Measurements from ENCODE around the gene MUC2. TPM values are rescaled to one million over a fixed set of nuclear protein-coding genes. Genes with fewer than 3 reads are reported as not detected.

The MUC2 gene
- total RNA-seq, 6 experiments from 2014 or later, result 0.24 TPM; not detected in 5

DNA sequence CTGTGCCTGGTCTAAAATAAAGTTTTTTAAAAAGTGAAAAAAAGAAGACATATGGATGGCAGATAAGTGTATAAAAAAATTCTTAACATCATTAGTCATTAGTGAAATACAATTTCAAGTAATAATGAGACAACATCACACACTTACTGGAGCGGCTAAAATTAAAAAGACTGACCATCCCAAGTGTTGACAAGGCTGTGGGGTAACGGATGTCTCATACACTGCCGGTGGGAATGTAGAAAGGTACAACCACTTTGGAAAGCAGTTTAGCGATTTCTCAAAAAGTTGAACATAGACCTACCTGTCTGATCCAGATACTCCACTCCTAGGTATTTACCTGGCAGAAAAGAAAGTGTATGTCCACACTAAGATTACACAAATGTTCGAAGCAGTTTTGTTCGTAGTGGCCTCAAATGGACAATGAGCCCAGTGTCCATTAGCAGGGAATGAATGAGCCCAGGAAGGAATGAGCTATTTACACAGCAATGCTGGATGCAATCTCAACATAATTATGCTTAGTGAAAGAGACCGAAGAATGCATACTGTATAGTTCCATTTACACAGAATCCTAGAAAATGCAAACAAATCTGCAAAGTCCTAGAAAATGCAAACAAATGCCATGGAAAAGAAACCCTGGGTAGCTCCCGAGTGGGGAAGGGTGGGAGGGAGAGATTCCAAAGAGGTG lies 6.7 kb upstream of the MUC2 start:
- no peaks in the 10 kb centered on the region for H3K36me3 Mint-ChIP-seq (ENCODE audit: low read depth)

GRCh38 chr11:1069740-1070139 lies 4.9 kb upstream of the MUC2 start:
- Mint-ChIP-seq H3K4me1 (ENCODE audit: low read depth) (no peaks in the 10 kb centered on the region), H3K9me3 (no peaks in the 10 kb centered on the region), H3K27ac (no peak overlapping the region), H3K27me3 (ENCODE audit: insufficient read depth) (peaks cover 11% of the 10 kb centered on the region), H3K4me3 (no peak overlapping the region), H3K36me3 (ENCODE audit: low read depth) (no peaks in the 10 kb centered on the region)
- no peak for TF ChIP-seq CTCF (IDR thresholded peaks at IDR 0.05)
- DNase-seq, result no peak

More for the DNA sequence above, 6.7 kb upstream of the MUC2 start:
- H3K9me3 Mint-ChIP-seq, result no peaks in the 10 kb centered on the region
- no peak for DNase-seq
- peaks cover 8% of the 10 kb centered on the region for H3K4me1 Mint-ChIP-seq (ENCODE audit: low read depth)
- H3K27ac Mint-ChIP-seq, result no peak overlapping the region
- TF ChIP-seq CTCF (IDR thresholded peaks at IDR 0.05), result no peak
- H3K27me3 Mint-ChIP-seq (ENCODE audit: insufficient read depth), result peaks cover 15% of the 10 kb centered on the region
- no peak overlapping the region for H3K4me3 Mint-ChIP-seq

- Mint-ChIP-seq H3K36me3 (ENCODE audit: low read depth) (no peaks in the 10 kb centered on the region), H3K9me3 (no peaks in the 10 kb centered on the region), H3K4me1 (ENCODE audit: low read depth) (no peaks in the 10 kb centered on the region), H3K27ac (no peak overlapping the region), H3K27me3 (ENCODE audit: insufficient read depth) (peaks cover 11% of the 10 kb centered on the region), H3K4me3 (no peak overlapping the region)
- DNase-seq, result no peak
- TF ChIP-seq CTCF (IDR thresholded peaks at IDR 0.05), result no peak
These were observed 3.8 kb upstream of the MUC2 start for GRCh38 chr11:1070594-1071462.

DNA sequence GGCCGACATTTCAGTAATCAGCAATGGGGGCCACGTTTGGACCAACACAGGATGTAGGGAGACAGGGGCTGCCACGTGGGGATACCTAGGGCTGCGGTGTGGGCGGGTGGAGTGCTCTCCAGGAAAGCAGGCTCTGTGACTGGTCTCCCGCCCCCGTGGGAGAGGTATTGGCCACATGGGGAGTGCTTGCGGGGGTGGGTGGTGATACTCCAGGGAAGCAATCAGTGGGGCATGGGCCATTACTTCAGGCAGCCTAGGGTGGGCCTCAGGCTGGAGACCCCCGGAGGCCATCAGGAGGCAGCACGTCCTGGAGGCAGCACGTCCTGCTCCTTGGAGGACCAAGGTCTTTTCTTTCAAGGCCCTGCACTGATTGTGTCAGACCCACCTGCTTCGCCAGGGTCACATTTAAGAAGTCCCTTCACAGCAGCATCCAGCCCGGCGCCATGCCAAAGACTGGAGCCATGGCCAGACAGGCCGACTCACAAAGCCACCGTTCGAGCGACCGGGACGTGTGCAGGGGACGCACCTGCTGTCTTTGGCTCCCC lies 3.0 kb upstream of the MUC2 start:
- no peaks in the 10 kb centered on the region for H3K9me3 Mint-ChIP-seq
- peaks cover 7% of the 10 kb centered on the region for H3K27me3 Mint-ChIP-seq (ENCODE audit: insufficient read depth)
- H3K27ac Mint-ChIP-seq, result no peak overlapping the region
- no peaks in the 10 kb centered on the region for H3K4me1 Mint-ChIP-seq (ENCODE audit: low read depth)
- TF ChIP-seq CTCF (IDR thresholded peaks at IDR 0.05), result no peak
- no peak overlapping the region for H3K4me3 Mint-ChIP-seq
- no peaks in the 10 kb centered on the region for H3K36me3 Mint-ChIP-seq (ENCODE audit: low read depth)
- DNase-seq, result no peak

GRCh38 chr11:1072116-1072820 lies 2.4 kb upstream of the MUC2 start:
- Mint-ChIP-seq H3K4me3 (no peak overlapping the region), H3K36me3 (ENCODE audit: low read depth) (no peaks in the 10 kb centered on the region), H3K9me3 (no peaks in the 10 kb centered on the region), H3K27me3 (ENCODE audit: insufficient read depth) (peaks cover 5% of the 10 kb centered on the region), H3K4me1 (ENCODE audit: low read depth) (no peaks in the 10 kb centered on the region), H3K27ac (no peak overlapping the region)
- peak; percentile 19 for DNase-seq
- TF ChIP-seq CTCF (IDR thresholded peaks at IDR 0.05), result no peak

All from HFFc6 (cell line).